C4-2B (cell line): ENCODE data around the gene SGMS1.

ENCODE experiments used
- ZFX ChIP-seq: fragments of 450-650 bp; IDR thresholded peaks from 2 replicates; pipeline ENCODE4 v1.6.1; 2017
- TF ChIP-seq, protein P1 (sequence below): fragments of 450-650 bp; conservative IDR thresholded peaks from 2 replicates; pipeline ENCODE4 v1.5.1; 2017; ENCODE audit warnings: mild to moderate bottlenecking

DNA sequence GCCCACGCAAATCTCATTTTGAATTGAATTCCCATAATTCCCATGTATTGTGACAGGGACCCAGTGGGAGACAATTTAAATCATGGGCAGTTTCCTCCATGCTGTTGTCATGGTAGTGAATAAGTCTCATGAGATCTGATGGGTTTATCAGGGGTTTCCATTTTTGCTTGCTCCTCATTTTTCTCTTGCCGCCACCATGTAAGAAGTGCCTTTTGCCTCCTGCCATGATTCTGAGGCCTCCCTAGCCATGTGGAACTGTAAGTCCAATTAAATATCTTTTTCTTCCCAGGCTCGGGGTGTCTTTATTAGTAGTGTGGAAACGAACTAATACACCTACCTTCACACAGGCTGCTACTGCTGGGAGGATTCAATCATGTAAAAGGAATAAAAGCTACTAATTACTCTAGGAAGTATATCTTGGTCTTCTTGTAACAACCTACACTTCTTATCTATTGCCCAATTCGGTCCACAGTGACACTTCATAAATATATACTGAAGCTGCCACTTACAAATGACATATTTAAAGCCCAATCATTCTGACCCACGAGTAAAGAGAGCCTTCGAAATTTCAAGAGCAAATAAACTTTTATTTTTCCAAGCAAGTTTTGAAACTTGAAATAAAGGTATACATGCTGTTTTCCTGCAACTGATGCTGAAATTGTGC is 272.1 kb downstream of the SGMS1 start:
- TF ChIP-seq, protein P1, sequence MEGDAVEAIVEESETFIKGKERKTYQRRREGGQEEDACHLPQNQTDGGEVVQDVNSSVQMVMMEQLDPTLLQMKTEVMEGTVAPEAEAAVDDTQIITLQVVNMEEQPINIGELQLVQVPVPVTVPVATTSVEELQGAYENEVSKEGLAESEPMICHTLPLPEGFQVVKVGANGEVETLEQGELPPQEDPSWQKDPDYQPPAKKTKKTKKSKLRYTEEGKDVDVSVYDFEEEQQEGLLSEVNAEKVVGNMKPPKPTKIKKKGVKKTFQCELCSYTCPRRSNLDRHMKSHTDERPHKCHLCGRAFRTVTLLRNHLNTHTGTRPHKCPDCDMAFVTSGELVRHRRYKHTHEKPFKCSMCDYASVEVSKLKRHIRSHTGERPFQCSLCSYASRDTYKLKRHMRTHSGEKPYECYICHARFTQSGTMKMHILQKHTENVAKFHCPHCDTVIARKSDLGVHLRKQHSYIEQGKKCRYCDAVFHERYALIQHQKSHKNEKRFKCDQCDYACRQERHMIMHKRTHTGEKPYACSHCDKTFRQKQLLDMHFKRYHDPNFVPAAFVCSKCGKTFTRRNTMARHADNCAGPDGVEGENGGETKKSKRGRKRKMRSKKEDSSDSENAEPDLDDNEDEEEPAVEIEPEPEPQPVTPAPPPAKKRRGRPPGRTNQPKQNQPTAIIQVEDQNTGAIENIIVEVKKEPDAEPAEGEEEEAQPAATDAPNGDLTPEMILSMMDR: no peak
- TF ChIP-seq ZFX: no peak
